ENCODE results near the gene DNAJB5. TPM values are rescaled to one million over a fixed set of nuclear protein-coding genes. Genes with fewer than 3 reads are reported as not detected.

The DNAJB5 gene
- total and polyA plus RNA-seq, 11 donors, result 33.6 to 166 (median 88.5) TPM

- WGBS, 4 donors, result 74 to 92% (median 85%) methylated on average over 4 of the region's 4 CpGs
- DNase-seq, result no peak
- intact Hi-C loops (cut with DNase I), result no loop called here
- no peak overlapping the region for H3K27ac ChIP-seq
- no peak for ATAC-seq
- peaks cover 0 to 14% (median 4%) of the 10 kb centered on the region in 12 donors for H3K4me1 ChIP-seq
- peaks cover 0 to 3% (median 0%) of the 10 kb centered on the region in 12 donors for H3K9me3 ChIP-seq
- TF ChIP-seq POLR2A (IDR thresholded peaks at IDR 0.05), result no peak
- TF ChIP-seq, protein P1, sequence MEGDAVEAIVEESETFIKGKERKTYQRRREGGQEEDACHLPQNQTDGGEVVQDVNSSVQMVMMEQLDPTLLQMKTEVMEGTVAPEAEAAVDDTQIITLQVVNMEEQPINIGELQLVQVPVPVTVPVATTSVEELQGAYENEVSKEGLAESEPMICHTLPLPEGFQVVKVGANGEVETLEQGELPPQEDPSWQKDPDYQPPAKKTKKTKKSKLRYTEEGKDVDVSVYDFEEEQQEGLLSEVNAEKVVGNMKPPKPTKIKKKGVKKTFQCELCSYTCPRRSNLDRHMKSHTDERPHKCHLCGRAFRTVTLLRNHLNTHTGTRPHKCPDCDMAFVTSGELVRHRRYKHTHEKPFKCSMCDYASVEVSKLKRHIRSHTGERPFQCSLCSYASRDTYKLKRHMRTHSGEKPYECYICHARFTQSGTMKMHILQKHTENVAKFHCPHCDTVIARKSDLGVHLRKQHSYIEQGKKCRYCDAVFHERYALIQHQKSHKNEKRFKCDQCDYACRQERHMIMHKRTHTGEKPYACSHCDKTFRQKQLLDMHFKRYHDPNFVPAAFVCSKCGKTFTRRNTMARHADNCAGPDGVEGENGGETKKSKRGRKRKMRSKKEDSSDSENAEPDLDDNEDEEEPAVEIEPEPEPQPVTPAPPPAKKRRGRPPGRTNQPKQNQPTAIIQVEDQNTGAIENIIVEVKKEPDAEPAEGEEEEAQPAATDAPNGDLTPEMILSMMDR (IDR thresholded peaks at IDR 0.05), result no peak
- peaks cover 0 to 60% (median 18%) of the 10 kb centered on the region in 9 donors for H3K27me3 ChIP-seq
- no peaks in the 10 kb centered on the region for H3K36me3 ChIP-seq
- H3K4me3 ChIP-seq, result no peak overlapping the region
These were observed 32.9 kb upstream of the DNAJB5 start for GRCh38 chr9:34956648-34957047.

- peak in 2 of 4 donors; percentile 61 to 75 for ATAC-seq
- H3K27me3 ChIP-seq, result peaks cover 0 to 56% (median 18%) of the 10 kb centered on the region in 9 donors
- intact Hi-C loops (cut with DNase I), result no loop called here
These were observed 31.8 kb upstream of the DNAJB5 start, which contains the start of gene PHF24 for GRCh38 chr9:34957492-34958410. Gene PHF24, plus strand, starts transcription at chr9:34958285. Its CDS starts 13,014 bp downstream, at chr9:34971299.

GRCh38 chr9:34958411-34958982, 31.0 kb upstream of the DNAJB5 start:
- intact Hi-C loops (cut with DNase I), result no loop called here
- TF ChIP-seq POLR2A (IDR thresholded peaks at IDR 0.05), result no peak
- TF ChIP-seq, protein P1 (IDR thresholded peaks at IDR 0.05), result no peak
- Histone ChIP-seq H3K4me3 (peak overlapping the region in 11 of 12 donors; percentile 14 to 73 (median 47)), H3K9me3 (no peaks in the 10 kb centered on the region), H3K27ac (no peak overlapping the region), H3K27me3 (peaks cover 0 to 56% (median 18%) of the 10 kb centered on the region in 9 donors), H3K36me3 (no peaks in the 10 kb centered on the region), H3K4me1 (peaks cover 0 to 14% (median 4%) of the 10 kb centered on the region in 12 donors)
- no peak for DNase-seq
- whole genome bisulfite sequencing, 4 donors, result 12 to 33% (median 21%) methylated on average over 8 to 21 of the region's 21 CpGs
- peak in 1 of 4 donors; percentile 21 for ATAC-seq

More at GRCh38 chr9:34957492-34958410, 31.8 kb upstream of the DNAJB5 start, which contains the start of gene PHF24:
- H3K4me1 ChIP-seq, result peaks cover 0 to 14% (median 4%) of the 10 kb centered on the region in 12 donors
- peak within 1 kb of the TSS; percentile 14 to 73 (median 46) for H3K4me3 ChIP-seq
- TF ChIP-seq, protein P1 (IDR thresholded peaks at IDR 0.05), result peak in 2 of 12 donors; percentile 18 to 23
- no peak for TF ChIP-seq POLR2A (IDR thresholded peaks at IDR 0.05)
- no peaks in the 10 kb centered on the region for H3K9me3 ChIP-seq
- WGBS, 4 donors, result 1 to 10% (median 4%) methylated on average over 9 to 116 of the region's 116 CpGs
- H3K36me3 ChIP-seq, result no peaks in the 10 kb centered on the region
- H3K27ac ChIP-seq, result no peak within 1 kb of the TSS
- no peak for DNase-seq

DNA sequence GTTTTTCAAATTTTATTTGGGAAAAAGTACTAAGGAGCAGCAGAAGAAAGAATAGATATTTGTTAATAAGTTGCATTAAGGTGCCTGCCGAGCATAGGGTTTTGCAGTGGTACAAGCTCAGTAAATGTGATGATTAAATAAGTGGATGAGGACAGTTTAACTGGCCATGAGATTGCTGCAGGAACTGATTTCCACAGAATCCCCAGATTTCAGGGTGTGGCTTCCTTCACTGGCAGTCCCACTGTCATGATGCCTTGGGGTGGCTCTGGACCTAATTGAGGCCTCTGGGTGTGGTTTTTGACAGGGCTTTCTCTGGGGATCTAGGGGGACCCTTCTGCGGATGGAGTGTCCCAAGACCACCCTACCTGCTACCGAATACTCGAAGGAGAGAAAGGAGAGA, 30.1 kb upstream of the DNAJB5 start:
- no peaks in the 10 kb centered on the region for H3K36me3 ChIP-seq
- H3K4me3 ChIP-seq, result no peak overlapping the region
- ATAC-seq (no peak), DNase-seq (no peak)
- peaks cover 0 to 56% (median 18%) of the 10 kb centered on the region in 9 donors for H3K27me3 ChIP-seq
- 88 to 100% (median 95%) methylated on average over 2 to 4 of the region's 4 CpGs for WGBS, 4 donors
- no peak overlapping the region for H3K27ac ChIP-seq
- no peak for TF ChIP-seq POLR2A (IDR thresholded peaks at IDR 0.05)
- TF ChIP-seq, protein P1 (IDR thresholded peaks at IDR 0.05), result no peak
- H3K4me1 ChIP-seq, result peaks cover 0 to 14% (median 4%) of the 10 kb centered on the region in 12 donors
- H3K9me3 ChIP-seq, result no peaks in the 10 kb centered on the region
- intact Hi-C loops (cut with DNase I), result no loop called here

Data from heart left ventricle (tissue), 16 donors.